SK-N-SH treated with all-trans-retinoic acid at 6 μM for 48 hours (cell line): Measurements from ENCODE around the gene PSME4.

Source experiments
- ATAC-seq: fragments of 200-7000 bp; cut with Tn5 transposase; 3 replicates; pipeline ENCODE4 v1.9.1; 2020; ENCODE audit warnings: mild to moderate bottlenecking, moderate library complexity
- ARNTL ChIP-seq: fragments of 450-650 bp; formaldehyde crosslinking; IDR thresholded peaks from 2 replicates; pipeline ENCODE4 v1.5.0; 2020; ENCODE audit warnings: low read depth, mild to moderate bottlenecking, moderate library complexity, borderline replicate concordance
- BACH2 ChIP-seq: fragments of 250-450 bp; sonication (Bioruptor Pico); IDR thresholded peaks from 2 replicates; pipeline ENCODE4 v1.9.0; 2021; ENCODE audit warnings: mild to moderate bottlenecking, borderline replicate concordance
- CREB5 ChIP-seq: fragments of 250-450 bp; sonication (Bioruptor Pico); IDR thresholded peaks from 2 replicates; pipeline ENCODE4 v1.5.1; 2020; ENCODE audit warnings: low read depth, mild to moderate bottlenecking, moderate library complexity
- CSDC2 ChIP-seq: fragments of 250-450 bp; sonication (Bioruptor Pico); IDR thresholded peaks from 2 replicates; pipeline ENCODE4 v1.5.0; 2020; ENCODE audit warnings: mild to moderate bottlenecking, moderate library complexity
- CSRNP3 ChIP-seq: fragments of 250-450 bp; sonication (Bioruptor Pico); IDR thresholded peaks from 2 replicates; pipeline ENCODE4 v1.5.1; 2021; ENCODE audit warnings: mild to moderate bottlenecking, moderate library complexity
- ESRRG ChIP-seq: fragments of 250-450 bp; sonication (Bioruptor Pico); IDR thresholded peaks from 2 replicates; pipeline ENCODE4 v1.6.1; 2021; ENCODE audit warnings: mild to moderate bottlenecking
- GLIS3 ChIP-seq: fragments of 250-450 bp; sonication (Bioruptor Pico); IDR thresholded peaks from 2 replicates; pipeline ENCODE4 v1.5.0; 2020; ENCODE audit warnings: mild to moderate bottlenecking, moderate library complexity
- ISL1 ChIP-seq: fragments of 250-450 bp; sonication (Bioruptor Pico); IDR thresholded peaks from 2 replicates; pipeline ENCODE4 v2.1.2; 2022; ENCODE audit warnings: mild to moderate bottlenecking, moderate library complexity
- OSR1 ChIP-seq: fragments of 250-450 bp; sonication (Bioruptor Pico); IDR thresholded peaks from 2 replicates; pipeline ENCODE4 v1.8.0; 2022; ENCODE audit warnings: moderate library complexity, mild to moderate bottlenecking, inconsistent platforms
- PPARA ChIP-seq: fragments of 250-450 bp; sonication (Bioruptor Pico); IDR thresholded peaks from 2 replicates; pipeline ENCODE4 v1.5.0; 2020; ENCODE audit warnings: mild to moderate bottlenecking, borderline replicate concordance
- RARB ChIP-seq: fragments of 250-450 bp; sonication (Bioruptor Pico); IDR thresholded peaks from 2 replicates; pipeline ENCODE4 v1.8.0; 2021; ENCODE audit warnings: mild to moderate bottlenecking, moderate library complexity
- SNAI2 ChIP-seq: fragments of 250-450 bp; sonication (Bioruptor Pico); IDR thresholded peaks from 2 replicates; pipeline ENCODE4 v1.5.0; 2020; ENCODE audit warnings: mild to moderate bottlenecking, moderate library complexity
- ZC3H10 ChIP-seq: fragments of 250-450 bp; sonication (Bioruptor Pico); IDR thresholded peaks from 2 replicates; pipeline ENCODE4 v1.5.1; 2021; ENCODE audit warnings: mild to moderate bottlenecking, moderate library complexity
- ZNF565 ChIP-seq: fragments of 450-650 bp; formaldehyde crosslinking; conservative IDR thresholded peaks from 2 replicates; pipeline ENCODE4 v1.5.0; 2020; ENCODE audit warnings: low read depth, mild to moderate bottlenecking, moderate library complexity
- ZNF70 ChIP-seq: fragments of 450-650 bp; formaldehyde crosslinking; IDR thresholded peaks from 2 replicates; pipeline ENCODE4 v1.5.0; 2020; ENCODE audit warnings: mild to moderate bottlenecking, moderate library complexity
- ZNF8 ChIP-seq: fragments of 450-650 bp; formaldehyde crosslinking; IDR thresholded peaks from 2 replicates; pipeline ENCODE4 v1.5.0; 2020; ENCODE audit warnings: mild to moderate bottlenecking, moderate library complexity
- TF ChIP-seq, protein P1 (sequence below): fragments of 250-450 bp; sonication (Bioruptor Pico); IDR thresholded peaks from 2 replicates; pipeline ENCODE4 v1.5.0; 2020; ENCODE audit warnings: mild to moderate bottlenecking, moderate library complexity
- TF ChIP-seq, protein P2 (sequence below): fragments of 250-450 bp; sonication (Bioruptor Pico); IDR thresholded peaks from 2 replicates; pipeline ENCODE4 v1.8.0; 2020; ENCODE audit warnings: mild to moderate bottlenecking, moderate library complexity, borderline replicate concordance
- TF ChIP-seq, protein P3 (sequence below): fragments of 250-450 bp; sonication (Bioruptor Pico); IDR thresholded peaks from 2 replicates; pipeline ENCODE4 v1.8.0; 2021; ENCODE audit warnings: low read depth, mild to moderate bottlenecking, moderate library complexity, borderline replicate concordance

PSME4 gene

GRCh38 chr2:53913721-53914120 is 57.1 kb downstream of the PSME4 start:
- no peak for ATAC-seq

GRCh38 chr2:53911434-53912189 is 59.2 kb downstream of the PSME4 start:
- peak; percentile 64; the same call in 2 of the 3 replicates for ATAC-seq
- TF ChIP-seq CREB5 (no peak), ZC3H10 (peak; percentile 48; the same call in 1 of the 2 replicates)

More at GRCh38 chr2:53913721-53914120, 57.1 kb downstream of the PSME4 start:
- TF ChIP-seq ARNTL (CRISPR knock-in tag): no peak
- TF ChIP-seq ISL1 (CRISPR knock-in tag): no peak
- no peak for TF ChIP-seq ZNF70 (CRISPR knock-in tag)
- no peak for TF ChIP-seq CSRNP3
- TF ChIP-seq, protein P1, sequence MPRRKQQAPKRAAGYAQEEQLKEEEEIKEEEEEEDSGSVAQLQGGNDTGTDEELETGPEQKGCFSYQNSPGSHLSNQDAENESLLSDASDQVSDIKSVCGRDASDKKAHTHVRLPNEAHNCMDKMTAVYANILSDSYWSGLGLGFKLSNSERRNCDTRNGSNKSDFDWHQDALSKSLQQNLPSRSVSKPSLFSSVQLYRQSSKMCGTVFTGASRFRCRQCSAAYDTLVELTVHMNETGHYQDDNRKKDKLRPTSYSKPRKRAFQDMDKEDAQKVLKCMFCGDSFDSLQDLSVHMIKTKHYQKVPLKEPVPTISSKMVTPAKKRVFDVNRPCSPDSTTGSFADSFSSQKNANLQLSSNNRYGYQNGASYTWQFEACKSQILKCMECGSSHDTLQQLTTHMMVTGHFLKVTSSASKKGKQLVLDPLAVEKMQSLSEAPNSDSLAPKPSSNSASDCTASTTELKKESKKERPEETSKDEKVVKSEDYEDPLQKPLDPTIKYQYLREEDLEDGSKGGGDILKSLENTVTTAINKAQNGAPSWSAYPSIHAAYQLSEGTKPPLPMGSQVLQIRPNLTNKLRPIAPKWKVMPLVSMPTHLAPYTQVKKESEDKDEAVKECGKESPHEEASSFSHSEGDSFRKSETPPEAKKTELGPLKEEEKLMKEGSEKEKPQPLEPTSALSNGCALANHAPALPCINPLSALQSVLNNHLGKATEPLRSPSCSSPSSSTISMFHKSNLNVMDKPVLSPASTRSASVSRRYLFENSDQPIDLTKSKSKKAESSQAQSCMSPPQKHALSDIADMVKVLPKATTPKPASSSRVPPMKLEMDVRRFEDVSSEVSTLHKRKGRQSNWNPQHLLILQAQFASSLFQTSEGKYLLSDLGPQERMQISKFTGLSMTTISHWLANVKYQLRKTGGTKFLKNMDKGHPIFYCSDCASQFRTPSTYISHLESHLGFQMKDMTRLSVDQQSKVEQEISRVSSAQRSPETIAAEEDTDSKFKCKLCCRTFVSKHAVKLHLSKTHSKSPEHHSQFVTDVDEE (CRISPR knock-in tag): no peak
- no peak for TF ChIP-seq CREB5
- no peak for TF ChIP-seq ZNF565 (CRISPR knock-in tag)
- TF ChIP-seq ESRRG: no peak
- TF ChIP-seq PPARA (CRISPR knock-in tag): no peak
- no peak for TF ChIP-seq OSR1 (CRISPR knock-in tag)
- TF ChIP-seq RARB (CRISPR knock-in tag): no peak
- TF ChIP-seq ZNF8 (CRISPR knock-in tag): no peak
- TF ChIP-seq SNAI2 (CRISPR knock-in tag): no peak
- TF ChIP-seq CSDC2 (CRISPR knock-in tag): no peak
- no peak for TF ChIP-seq BACH2 (CRISPR knock-in tag)

GRCh38 chr2:53907582-53907981 is 63.2 kb downstream of the PSME4 start:
- TF ChIP-seq ESRRG (no peak), ZNF8 (CRISPR knock-in tag) (no peak), CSRNP3 (no peak)
- TF ChIP-seq, protein P2, sequence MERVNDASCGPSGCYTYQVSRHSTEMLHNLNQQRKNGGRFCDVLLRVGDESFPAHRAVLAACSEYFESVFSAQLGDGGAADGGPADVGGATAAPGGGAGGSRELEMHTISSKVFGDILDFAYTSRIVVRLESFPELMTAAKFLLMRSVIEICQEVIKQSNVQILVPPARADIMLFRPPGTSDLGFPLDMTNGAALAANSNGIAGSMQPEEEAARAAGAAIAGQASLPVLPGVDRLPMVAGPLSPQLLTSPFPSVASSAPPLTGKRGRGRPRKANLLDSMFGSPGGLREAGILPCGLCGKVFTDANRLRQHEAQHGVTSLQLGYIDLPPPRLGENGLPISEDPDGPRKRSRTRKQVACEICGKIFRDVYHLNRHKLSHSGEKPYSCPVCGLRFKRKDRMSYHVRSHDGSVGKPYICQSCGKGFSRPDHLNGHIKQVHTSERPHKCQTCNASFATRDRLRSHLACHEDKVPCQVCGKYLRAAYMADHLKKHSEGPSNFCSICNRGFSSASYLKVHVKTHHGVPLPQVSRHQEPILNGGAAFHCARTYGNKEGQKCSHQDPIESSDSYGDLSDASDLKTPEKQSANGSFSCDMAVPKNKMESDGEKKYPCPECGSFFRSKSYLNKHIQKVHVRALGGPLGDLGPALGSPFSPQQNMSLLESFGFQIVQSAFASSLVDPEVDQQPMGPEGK (CRISPR knock-in tag): no peak
- ATAC-seq: no peak

DNA sequence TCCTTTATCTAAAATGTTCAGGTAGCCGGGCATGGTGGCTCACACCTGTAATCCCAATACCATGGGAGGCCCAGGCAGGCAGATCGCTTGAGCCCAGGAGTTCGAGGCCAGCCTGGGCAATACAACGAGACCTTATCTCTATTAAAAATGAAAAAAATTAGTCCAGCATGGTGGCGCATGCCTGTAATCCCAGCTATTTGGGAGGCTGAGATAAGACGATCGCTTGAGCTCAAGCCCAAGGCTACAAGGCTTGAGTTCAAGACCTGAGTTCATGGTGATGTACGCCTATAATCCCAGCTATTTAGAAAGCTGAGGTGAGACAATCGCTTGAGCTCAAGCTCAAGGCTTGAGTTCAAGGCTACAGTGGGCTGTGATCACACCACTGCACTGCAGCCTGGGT is 65.4 kb downstream of the PSME4 start:
- ATAC-seq: no peak
- TF ChIP-seq, protein P2 (CRISPR knock-in tag): no peak
- TF ChIP-seq GLIS3 (CRISPR knock-in tag): no peak
- no peak for TF ChIP-seq ZNF70 (CRISPR knock-in tag)
- TF ChIP-seq, protein P3, sequence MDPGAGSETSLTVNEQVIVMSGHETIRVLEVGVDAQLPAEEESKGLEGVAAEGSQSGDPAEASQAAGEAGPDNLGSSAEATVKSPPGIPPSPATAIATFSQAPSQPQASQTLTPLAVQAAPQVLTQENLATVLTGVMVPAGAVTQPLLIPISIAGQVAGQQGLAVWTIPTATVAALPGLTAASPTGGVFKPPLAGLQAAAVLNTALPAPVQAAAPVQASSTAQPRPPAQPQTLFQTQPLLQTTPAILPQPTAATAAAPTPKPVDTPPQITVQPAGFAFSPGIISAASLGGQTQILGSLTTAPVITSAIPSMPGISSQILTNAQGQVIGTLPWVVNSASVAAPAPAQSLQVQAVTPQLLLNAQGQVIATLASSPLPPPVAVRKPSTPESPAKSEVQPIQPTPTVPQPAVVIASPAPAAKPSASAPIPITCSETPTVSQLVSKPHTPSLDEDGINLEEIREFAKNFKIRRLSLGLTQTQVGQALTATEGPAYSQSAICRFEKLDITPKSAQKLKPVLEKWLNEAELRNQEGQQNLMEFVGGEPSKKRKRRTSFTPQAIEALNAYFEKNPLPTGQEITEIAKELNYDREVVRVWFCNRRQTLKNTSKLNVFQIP (CRISPR knock-in tag): no peak
- TF ChIP-seq RARB (CRISPR knock-in tag): no peak
- no peak for TF ChIP-seq ZNF565 (CRISPR knock-in tag)
- TF ChIP-seq ZNF8 (CRISPR knock-in tag): no peak
- no peak for TF ChIP-seq ZC3H10
